ENCODE data around the gene KCTD14.
"Not testable (repeated sequence)": the region's sequence is repeated elsewhere in the genome, so short reads cannot be mapped to it uniquely, and the experiment has no call there.

The KCTD14 gene

GRCh38 chr11:78061088-78061920, 38.2 kb upstream of the KCTD14 start:
- WGBS (ENCODE audit: extremely low coverage, insufficient coverage, low lambda C conversion rate) = no CpG with 5 or more reads among the region's 4 CpGs
- Histone ChIP-seq H3K4me3 (ENCODE audit: low read length) (no peak overlapping the region), H3K79me2 (ENCODE audit: control insufficient read depth, insufficient read depth, low read length) (no peaks in the 10 kb centered on the region), H3K36me3 (ENCODE audit: control insufficient read depth, insufficient read depth, low read length) (no peaks in the 10 kb centered on the region), H4K5ac (ENCODE audit: low read length) (no peak overlapping the region), H2AK5ac (ENCODE audit: low read length) (no peak overlapping the region), H2BK5ac (ENCODE audit: low read length) (no peak overlapping the region), H3K9ac (ENCODE audit: low read length) (no peak overlapping the region), H3K27me3 (ENCODE audit: insufficient read depth, low read length, poor library complexity) (no peaks in the 10 kb centered on the region), H4K8ac (ENCODE audit: low read depth, low read length) (no peak overlapping the region), H2BK15ac (replicated peaks; ENCODE audit: low read depth) (no peak overlapping the region), H3K27ac (ENCODE audit: low read depth, low read length) (no peak overlapping the region), H3K18ac (ENCODE audit: low read length) (no peak overlapping the region), H3K4me1 (ENCODE audit: control insufficient read depth, low read depth, low read length) (no peaks in the 10 kb centered on the region), H3K56ac (ENCODE audit: low read length) (no peak overlapping the region), H3K23ac (ENCODE audit: low read length) (no peak overlapping the region), H3K79me1 (ENCODE audit: low read length) (no peaks in the 10 kb centered on the region), H3K4ac (ENCODE audit: low read depth, low read length) (no peak overlapping the region), H2BK120ac (ENCODE audit: low read depth, low read length) (no peak overlapping the region), H3K4me2 (ENCODE audit: low read length) (no peak overlapping the region)
- DNase-seq = no peak

- Histone ChIP-seq H3K4me1 (ENCODE audit: control insufficient read depth, low read depth, low read length) (no peaks in the 10 kb centered on the region), H3K9ac (ENCODE audit: low read length) (no peak overlapping the region), H2BK120ac (ENCODE audit: low read depth, low read length) (no peak overlapping the region), H3K79me2 (ENCODE audit: control insufficient read depth, insufficient read depth, low read length) (no peaks in the 10 kb centered on the region), H3K23ac (ENCODE audit: low read length) (no peak overlapping the region), H3K4ac (ENCODE audit: low read depth, low read length) (no peak overlapping the region), H3K18ac (ENCODE audit: low read length) (no peak overlapping the region), H2BK15ac (replicated peaks; ENCODE audit: low read depth) (no peak overlapping the region), H3K27ac (ENCODE audit: low read depth, low read length) (no peak overlapping the region), H4K5ac (ENCODE audit: low read length) (no peak overlapping the region), H2AK5ac (ENCODE audit: low read length) (no peak overlapping the region), H3K4me3 (ENCODE audit: low read length) (no peak overlapping the region), H4K8ac (ENCODE audit: low read depth, low read length) (no peak overlapping the region), H3K79me1 (ENCODE audit: low read length) (no peaks in the 10 kb centered on the region), H3K27me3 (ENCODE audit: insufficient read depth, low read length, poor library complexity) (no peaks in the 10 kb centered on the region), H3K56ac (ENCODE audit: low read length) (no peak overlapping the region), H3K4me2 (ENCODE audit: low read length) (no peak overlapping the region), H3K36me3 (ENCODE audit: control insufficient read depth, insufficient read depth, low read length) (no peaks in the 10 kb centered on the region), H2BK5ac (ENCODE audit: low read length) (no peak overlapping the region)
- DNase-seq = no peak
- no CpG with 5 or more reads among the region's 8 CpGs for WGBS (ENCODE audit: extremely low coverage, insufficient coverage, low lambda C conversion rate)
Measured at GRCh38 chr11:78060533-78060932, 37.5 kb upstream of the KCTD14 start.

DNA sequence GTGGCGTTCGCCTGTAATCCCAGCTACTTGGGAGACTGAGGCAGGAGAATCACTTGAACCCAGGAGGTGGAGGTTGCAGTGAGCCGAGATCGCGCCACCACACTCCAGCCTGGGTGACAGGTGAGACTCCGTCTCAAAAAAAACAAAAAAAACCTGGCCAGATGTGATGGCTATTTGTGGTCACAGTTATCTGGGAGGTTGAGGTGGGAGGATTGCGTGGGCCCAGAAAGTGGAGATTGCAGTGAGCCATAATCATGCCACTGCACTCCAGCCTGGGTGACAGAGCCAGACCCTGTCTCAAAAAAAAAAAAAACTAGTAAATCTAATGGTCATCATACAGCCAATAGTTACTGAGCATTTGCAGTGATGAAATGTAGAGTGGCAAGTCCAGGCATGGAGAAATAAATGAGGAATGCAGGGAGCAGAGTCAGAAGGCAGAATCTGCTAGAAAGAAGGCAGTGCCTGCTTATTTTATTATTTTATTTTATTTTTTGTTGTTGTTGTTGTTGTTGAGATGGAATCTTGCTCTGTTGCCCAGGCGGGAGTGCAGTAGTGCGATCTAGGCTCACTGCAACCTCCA, 36.8 kb upstream of the KCTD14 start:
- H3K56ac ChIP-seq (ENCODE audit: low read length) = not testable (repeated sequence)

DNA sequence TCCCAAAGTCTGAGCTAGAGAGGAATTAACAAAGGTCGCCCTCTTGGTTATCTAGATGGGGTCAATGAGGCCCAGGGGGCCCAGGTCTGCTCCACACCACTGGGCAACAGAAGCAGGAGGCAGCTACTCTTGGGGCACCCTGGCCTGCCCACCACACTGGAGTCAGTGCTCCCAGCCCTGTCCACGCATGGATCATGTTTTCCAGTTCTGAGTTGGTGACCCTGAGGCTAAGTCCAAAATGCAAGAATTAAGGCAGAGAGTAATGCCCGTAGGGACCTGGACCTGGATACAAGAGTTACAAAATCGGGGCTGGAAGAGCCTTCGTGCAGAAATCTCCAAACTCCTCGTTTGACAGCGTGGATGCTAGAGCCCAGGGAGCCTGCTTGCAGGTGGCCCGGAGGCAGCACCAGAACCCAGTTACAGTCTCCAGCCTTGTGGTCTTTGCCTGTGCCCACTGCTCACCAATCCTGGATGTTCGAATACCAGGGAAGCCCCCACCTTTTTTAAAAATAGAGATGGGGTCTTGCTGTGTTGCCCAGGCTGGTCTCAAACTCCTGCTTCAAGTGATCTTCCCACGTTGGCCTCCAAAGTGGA, 34.5 kb upstream of the KCTD14 start:
- no peak overlapping the region for H2BK15ac ChIP-seq (replicated peaks; ENCODE audit: low read depth)
- H3K27ac ChIP-seq (ENCODE audit: low read depth, low read length) = no peak overlapping the region
- no CpG with 5 or more reads among the region's 10 CpGs for WGBS (ENCODE audit: extremely low coverage, insufficient coverage, low lambda C conversion rate)
- no peak overlapping the region for H2BK120ac ChIP-seq (ENCODE audit: low read depth, low read length)
- H4K8ac ChIP-seq (ENCODE audit: low read depth, low read length) = no peak overlapping the region
- no peak for DNase-seq
- no peaks in the 10 kb centered on the region for H3K79me1 ChIP-seq (ENCODE audit: low read length)
- H4K5ac ChIP-seq (ENCODE audit: low read length) = no peak overlapping the region
- no peak overlapping the region for H3K18ac ChIP-seq (ENCODE audit: low read length)
- H3K4me3 ChIP-seq (ENCODE audit: low read length) = no peak overlapping the region
- no peak overlapping the region for H3K9ac ChIP-seq (ENCODE audit: low read length)
- no peak overlapping the region for H3K23ac ChIP-seq (ENCODE audit: low read length)
- H3K27me3 ChIP-seq (ENCODE audit: insufficient read depth, low read length, poor library complexity) = no peaks in the 10 kb centered on the region
- H3K4me2 ChIP-seq (ENCODE audit: low read length) = no peak overlapping the region
- H2AK5ac ChIP-seq (ENCODE audit: low read length) = no peak overlapping the region
- H3K56ac ChIP-seq (ENCODE audit: low read length) = no peak overlapping the region
- H2BK5ac ChIP-seq (ENCODE audit: low read length) = no peak overlapping the region
- H3K4me1 ChIP-seq (ENCODE audit: control insufficient read depth, low read depth, low read length) = no peaks in the 10 kb centered on the region
- H3K36me3 ChIP-seq (ENCODE audit: control insufficient read depth, insufficient read depth, low read length) = no peaks in the 10 kb centered on the region
- H3K4ac ChIP-seq (ENCODE audit: low read depth, low read length) = no peak overlapping the region
- H3K79me2 ChIP-seq (ENCODE audit: control insufficient read depth, insufficient read depth, low read length) = no peaks in the 10 kb centered on the region

More for the DNA sequence above, 36.8 kb upstream of the KCTD14 start:
- WGBS (ENCODE audit: extremely low coverage, insufficient coverage, low lambda C conversion rate) = no CpG with 5 or more reads among the region's 9 CpGs
- H3K4me1 ChIP-seq (ENCODE audit: control insufficient read depth, low read depth, low read length); H3K36me3 ChIP-seq (ENCODE audit: control insufficient read depth, insufficient read depth, low read length); H3K27me3 ChIP-seq (ENCODE audit: insufficient read depth, low read length, poor library complexity); H2BK15ac ChIP-seq (replicated peaks; ENCODE audit: low read depth); H3K27ac ChIP-seq (ENCODE audit: low read depth, low read length); H3K4ac ChIP-seq (ENCODE audit: low read depth, low read length); H3K4me3 ChIP-seq (ENCODE audit: low read length); H3K23ac ChIP-seq (ENCODE audit: low read length); H4K5ac ChIP-seq (ENCODE audit: low read length); H2BK5ac ChIP-seq (ENCODE audit: low read length); H3K4me2 ChIP-seq (ENCODE audit: low read length); H3K18ac ChIP-seq (ENCODE audit: low read length); H3K79me1 ChIP-seq (ENCODE audit: low read length); H3K9ac ChIP-seq (ENCODE audit: low read length); H4K8ac ChIP-seq (ENCODE audit: low read depth, low read length); H3K79me2 ChIP-seq (ENCODE audit: control insufficient read depth, insufficient read depth, low read length); H2BK120ac ChIP-seq (ENCODE audit: low read depth, low read length); H2AK5ac ChIP-seq (ENCODE audit: low read length); DNase-seq: not testable (repeated sequence)

- Histone ChIP-seq H3K9ac (ENCODE audit: low read length) (no peak overlapping the region), H3K56ac (ENCODE audit: low read length) (no peak overlapping the region), H3K27ac (ENCODE audit: low read depth, low read length) (no peak overlapping the region), H4K8ac (ENCODE audit: low read depth, low read length) (no peak overlapping the region), H3K4me3 (ENCODE audit: low read length) (no peak overlapping the region), H3K79me2 (ENCODE audit: control insufficient read depth, insufficient read depth, low read length) (no peaks in the 10 kb centered on the region), H3K4me1 (ENCODE audit: control insufficient read depth, low read depth, low read length) (no peaks in the 10 kb centered on the region), H3K79me1 (ENCODE audit: low read length) (no peaks in the 10 kb centered on the region), H2BK5ac (ENCODE audit: low read length) (no peak overlapping the region), H3K27me3 (ENCODE audit: insufficient read depth, low read length, poor library complexity) (no peaks in the 10 kb centered on the region), H2BK15ac (replicated peaks; ENCODE audit: low read depth) (no peak overlapping the region), H3K36me3 (ENCODE audit: control insufficient read depth, insufficient read depth, low read length) (no peaks in the 10 kb centered on the region), H2BK120ac (ENCODE audit: low read depth, low read length) (no peak overlapping the region), H3K4me2 (ENCODE audit: low read length) (no peak overlapping the region), H3K23ac (ENCODE audit: low read length) (no peak overlapping the region), H4K5ac (ENCODE audit: low read length) (no peak overlapping the region), H3K4ac (ENCODE audit: low read depth, low read length) (no peak overlapping the region), H3K18ac (ENCODE audit: low read length) (no peak overlapping the region), H2AK5ac (ENCODE audit: low read length) (no peak overlapping the region)
- WGBS (ENCODE audit: extremely low coverage, insufficient coverage, low lambda C conversion rate) = no CpG with 5 or more reads among the region's 3 CpGs
- no peak for DNase-seq
Measured at GRCh38 chr11:78056093-78056492, 33.0 kb upstream of the KCTD14 start.
